GM21390 (cell line): ENCODE results near the gene ABLIM2.

Source experiments
- ATAC-seq: cut with Tn5 transposase; IDR thresholded peaks from one replicate; pipeline ENCODE4 v1.9.1; 2021; ENCODE audit not compliant: unreplicated experiment

ABLIM2 gene

DNA sequence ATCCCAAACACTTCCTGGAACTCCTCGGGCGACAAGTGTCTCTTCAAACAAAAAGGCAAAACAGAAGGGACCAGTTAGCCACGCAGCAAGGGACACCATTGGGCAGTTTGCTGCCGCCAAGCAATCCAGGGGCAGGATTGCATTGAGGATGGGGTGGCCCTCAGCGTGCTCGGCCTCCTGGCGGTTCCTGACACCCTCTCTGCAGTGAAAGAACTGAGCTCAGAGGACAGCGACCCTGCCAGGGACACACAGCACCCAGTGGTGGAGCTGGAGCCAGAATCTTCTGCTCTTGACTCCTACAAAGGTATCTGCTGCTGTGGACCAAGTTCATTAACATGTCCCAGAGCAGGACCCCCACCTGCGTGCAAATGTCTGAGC lies 191.6 kb downstream of the ABLIM2 start:
- no peak for ATAC-seq

DNA sequence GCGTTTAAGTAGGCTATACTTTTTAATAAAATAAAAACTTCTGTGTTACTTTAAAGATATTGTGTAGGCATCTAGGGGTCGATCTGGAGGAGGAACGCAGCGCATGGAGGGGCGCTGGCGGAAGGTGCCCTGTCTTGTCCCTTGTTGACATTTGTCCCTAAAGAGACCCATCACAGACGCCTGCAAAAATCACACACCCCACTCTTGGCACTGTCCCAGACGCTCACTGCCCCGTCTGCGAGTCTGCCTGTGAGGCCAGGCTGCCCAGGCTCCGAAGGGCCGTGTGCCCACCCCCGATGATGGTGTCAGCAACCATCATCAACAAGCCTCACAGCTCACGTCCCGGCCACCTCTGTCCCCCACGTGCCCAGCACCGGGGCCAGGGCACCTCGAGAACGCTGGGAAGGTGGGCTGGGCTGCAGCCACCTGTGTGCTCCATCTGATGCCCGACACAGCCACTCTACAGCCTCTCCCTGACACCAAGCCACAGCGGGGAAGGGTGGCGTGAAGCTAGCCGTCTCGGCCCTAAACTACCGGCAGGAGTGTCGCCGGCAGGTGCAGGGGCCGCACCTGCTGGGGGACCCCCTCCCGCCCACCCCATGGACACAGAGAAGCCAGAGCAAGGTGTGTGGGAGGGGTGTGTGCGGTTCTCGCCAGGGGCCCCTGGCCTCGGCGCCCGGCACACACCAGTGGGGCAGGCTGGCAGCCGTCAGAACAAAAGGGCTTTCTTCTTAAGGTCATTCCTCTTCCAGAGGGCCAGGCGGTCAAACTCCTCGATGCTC lies 192.1 kb downstream of the ABLIM2 start:
- ATAC-seq = no peak

DNA sequence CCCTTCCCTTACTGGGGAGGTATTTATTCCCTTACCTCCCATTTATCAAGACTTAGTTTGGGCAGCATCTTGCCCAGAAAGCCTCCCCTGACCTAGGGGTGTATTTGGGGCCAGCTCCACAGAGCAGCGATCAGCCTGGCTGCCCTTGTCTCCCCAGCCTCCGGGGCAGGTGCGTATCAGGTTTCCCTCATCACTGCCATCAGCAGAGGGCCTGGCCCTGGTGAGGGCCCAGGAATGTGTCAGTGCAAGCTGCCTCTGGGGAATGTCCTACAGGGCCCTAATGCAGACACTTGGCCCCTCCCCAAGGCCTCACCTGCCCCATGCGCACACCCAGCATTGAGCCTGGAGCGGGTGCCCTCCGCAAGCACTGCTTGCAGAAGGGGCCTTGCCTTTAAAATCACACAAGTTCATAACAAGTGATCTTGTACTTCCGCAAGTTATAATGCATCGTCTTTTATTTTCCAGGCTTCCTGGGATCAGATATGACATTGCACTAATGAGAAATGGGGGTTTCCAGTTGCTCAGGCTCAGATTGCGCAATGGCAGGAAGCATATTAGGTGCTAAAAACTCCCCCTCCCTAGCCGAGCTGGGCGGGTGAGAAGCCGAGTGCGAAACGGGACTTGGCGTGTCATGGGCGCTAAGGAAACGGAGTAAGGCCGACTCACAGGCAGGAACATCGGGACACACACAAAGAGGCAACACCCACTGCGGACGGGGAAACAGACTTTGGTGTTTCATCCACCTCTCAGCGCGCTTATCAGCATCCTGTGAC lies 193.5 kb downstream of the ABLIM2 start:
- no peak for ATAC-seq

DNA sequence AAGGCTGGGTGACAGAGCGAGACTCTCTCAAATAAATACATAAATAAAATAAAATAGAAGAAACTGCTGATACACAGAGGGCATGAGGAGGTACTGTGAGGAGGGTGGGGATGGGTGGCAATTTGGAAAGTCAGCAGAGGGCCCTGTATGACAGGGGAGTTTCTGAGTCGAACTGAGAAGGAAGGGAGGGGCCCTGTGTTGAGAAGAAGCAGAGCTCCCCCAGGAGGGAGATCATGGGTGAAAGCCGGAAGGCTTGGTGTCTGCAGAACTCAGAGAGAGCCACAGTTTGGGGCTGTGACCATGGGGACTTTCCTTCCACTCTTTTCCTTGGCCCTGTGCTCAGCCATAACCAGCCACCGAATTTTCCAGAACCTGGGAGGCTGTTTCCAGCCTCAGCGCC lies 194.2 kb downstream of the ABLIM2 start:
- no peak for ATAC-seq

DNA sequence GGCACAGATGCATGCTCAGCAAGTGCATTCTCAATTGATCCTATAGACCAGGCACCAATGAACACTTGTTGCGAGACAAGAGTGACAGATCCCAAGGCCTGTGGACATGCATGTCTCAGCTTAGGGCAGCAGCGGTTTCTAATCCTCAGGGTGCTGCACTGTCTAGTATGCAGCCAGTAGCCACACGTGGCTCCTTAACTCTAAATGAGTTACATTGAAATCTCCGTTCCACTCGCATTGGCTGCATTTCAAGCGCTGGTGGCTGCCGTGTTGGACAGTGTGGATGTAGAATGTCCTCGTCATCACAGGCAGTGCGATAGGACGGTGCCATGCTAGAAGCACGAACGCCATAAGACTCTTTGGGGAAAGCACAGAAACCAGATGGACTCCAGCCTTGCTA lies 194.9 kb downstream of the ABLIM2 start:
- no peak for ATAC-seq

DNA sequence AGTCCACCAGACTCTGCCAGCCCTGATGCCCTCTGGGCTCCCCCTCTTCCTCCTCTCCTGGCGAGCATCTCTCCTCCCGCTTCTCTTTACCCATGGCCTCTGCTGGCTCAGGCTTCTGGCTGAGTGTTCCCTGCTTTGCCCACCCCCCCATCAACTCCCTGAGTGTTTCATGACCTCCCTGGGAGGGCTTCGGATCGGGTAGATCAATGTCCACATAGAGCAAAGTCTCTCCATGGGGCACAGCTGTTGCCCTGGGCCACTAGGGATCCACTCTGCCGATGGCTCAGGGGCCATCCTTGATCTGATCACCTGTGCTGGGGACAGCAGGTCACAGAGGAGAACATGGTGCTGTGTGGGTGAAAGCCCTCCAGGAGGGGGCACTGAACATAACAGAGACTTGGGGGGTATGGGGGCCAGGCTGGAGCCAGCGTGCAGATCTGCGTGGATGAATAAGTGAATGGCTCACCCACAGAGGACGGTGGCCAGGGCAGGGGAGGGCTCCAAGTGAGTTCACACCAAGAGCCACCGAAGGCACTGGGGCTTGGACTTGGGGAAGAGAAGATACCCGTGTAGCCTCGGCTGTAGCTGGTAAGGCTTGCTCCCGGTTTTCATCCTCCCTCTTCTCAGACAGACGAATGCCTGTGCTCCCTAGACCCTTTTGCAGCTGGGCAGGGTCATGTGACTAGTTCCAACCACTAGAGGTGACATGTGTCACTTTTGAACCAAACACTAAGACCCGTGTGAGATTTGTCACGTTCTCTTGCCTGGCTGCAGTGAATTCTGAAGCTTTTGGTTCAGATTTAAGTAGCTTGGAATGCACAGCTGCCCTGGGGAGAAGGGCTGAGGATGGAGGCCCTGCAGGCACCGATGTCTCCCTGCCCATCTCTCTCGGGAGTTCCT lies 195.8 kb downstream of the ABLIM2 start:
- no peak for ATAC-seq

DNA sequence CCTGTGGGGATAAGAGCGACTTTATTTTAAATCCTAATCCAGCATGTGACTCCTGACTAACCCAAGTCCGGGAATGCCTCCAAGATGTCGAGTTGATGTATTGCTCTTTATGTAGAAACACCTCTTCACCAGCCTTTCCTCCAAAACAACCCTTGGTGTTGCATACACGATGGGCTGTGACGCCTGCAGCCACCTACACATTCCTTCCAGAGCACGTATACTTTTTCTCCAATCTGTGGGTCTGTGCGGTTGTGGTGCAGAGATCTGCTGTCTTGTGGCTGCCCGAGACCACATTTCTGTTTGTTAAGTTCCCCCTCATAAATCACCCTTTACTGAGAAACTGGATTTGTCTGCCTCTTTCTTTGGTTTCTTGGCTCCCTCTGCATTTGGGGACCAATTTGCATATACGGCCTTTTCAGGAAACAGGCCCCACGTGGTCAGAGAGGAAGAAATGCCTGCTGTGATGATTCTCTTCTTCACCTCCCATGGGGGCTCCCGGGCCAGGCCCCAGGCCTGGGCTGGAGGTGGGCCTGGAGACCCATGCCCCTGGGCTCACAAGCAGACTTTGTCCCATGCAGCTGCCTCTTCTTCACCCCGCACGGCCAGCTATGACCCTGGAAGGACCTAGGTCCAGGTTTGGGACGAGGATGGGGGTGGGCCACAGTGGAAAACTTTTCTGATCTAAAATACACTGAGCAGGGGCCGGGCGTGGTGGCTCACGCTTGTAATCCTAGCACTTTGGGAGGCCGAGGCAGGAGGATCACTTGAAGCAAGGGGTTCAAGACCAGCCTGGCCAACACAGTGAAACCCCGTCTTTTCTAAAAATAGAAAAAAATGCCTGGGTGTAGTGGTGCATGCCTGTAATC lies 197.6 kb downstream of the ABLIM2 start:
- ATAC-seq = peak; percentile 64

DNA sequence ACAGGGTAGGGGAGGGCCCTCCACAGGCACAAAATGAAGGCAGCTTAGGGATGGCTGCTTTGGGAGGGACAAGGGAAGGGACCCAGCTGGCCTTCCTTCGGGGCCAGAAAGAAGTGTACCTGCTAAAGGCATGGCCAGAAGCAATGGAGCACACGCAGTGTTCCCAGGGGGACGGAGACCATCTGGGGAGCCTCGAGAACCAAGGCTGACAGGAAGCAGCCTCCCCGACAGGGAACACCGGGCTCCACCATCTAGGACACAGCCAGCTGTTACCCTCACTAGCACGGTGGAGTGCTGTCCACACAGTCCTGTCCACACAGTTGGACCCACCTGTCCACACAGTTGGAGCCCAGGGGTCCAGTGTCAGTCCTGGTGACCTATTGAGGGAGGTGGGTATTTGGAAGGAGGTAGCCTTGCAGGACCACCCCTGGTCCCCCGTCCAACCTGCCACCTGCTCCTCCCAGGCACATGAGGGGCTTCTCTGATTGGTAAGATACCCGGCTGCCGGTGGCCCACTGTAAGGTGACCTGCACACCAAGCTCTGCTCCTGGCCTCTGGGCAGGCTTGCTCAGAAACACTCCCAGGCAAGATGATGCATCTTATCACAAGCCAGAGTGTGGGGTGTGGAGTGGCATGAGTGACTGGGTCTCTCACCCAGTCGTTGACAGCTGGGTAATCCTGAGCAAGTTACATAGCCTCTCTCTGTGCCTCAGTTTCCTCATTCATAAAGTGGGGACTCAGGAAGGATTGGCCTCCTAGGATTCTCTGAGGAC lies 198.4 kb downstream of the ABLIM2 start:
- ATAC-seq = peak; percentile 5

DNA sequence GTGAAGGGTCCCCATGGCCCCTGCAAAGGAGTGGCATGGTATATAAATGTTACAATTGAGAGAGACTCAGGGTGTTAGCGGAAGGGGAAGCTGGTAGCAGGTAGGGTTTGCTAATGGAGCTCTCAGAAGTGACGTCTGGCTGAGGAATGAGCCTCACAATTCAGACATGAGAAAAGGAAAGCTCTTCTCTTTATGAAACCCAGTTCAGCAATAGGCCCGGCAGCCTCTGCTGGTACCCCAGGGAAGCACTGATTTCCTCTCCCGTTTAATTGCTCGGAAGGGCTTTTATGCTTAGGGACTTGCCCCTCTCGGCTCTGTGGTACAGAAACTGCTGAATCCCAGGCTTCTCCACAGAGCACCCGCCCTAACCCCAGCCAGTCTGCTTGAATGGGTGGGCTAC lies 199.5 kb downstream of the ABLIM2 start:
- no peak for ATAC-seq

DNA sequence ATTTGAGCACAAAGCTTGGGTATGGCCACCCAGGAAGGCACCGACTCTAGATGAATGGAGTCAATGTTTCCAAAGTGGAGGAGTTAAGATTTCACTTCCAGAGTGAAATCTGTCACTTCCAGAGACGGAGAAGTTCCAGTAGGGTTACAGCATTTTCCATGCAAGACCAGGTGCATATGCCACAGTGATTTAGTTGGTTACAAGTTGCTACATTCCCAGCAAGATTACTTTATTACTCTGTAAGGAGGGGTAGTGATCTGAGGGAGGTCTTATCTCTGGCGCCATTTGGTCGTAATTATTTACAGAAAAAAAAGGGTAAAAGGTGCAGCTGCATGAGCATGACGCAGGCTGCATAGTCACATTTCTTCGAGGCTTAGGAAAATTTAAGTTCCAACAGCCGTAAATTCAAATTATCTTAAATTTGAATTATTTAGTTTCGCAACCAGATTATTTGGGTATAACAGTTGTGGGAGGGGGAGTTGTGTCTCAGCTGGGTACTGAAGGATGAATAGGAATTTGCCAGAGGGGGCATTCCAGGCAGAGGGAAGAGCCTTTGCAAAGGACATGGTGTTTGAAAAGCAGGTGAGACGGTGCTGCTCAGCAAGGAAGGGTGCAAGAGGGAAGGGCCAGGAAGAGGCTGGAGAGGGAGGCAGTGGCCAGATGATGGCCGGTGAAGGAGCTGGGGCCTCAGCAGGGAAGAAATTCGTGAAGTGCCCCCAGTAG lies 201.5 kb downstream of the ABLIM2 start:
- ATAC-seq = no peak

DNA sequence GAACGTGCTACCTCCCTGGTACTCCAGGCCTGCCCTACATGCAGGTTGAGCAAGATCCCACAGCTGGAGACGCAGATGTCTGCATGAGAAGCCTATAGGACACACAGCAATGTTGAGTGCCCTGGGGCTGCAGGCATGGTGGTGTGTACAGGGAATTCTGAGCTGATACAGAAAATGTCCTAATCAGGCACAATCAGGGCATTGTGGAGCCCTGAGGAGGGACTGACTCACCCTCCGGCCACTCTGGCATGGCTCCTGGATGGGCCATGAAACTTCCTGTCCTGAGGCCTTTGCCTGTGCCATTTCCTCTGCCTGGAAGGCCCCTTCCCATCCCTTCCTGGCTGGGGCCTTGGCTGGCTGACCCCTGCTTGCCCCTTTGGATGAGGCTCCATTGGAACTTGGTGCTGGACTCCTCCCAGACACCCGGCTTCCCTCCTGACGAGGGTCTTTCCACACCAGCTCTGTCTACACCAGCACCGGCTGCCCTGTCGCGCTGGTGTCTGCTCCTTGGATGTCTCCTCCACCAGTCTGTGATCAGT lies 202.3 kb downstream of the ABLIM2 start:
- no peak for ATAC-seq

DNA sequence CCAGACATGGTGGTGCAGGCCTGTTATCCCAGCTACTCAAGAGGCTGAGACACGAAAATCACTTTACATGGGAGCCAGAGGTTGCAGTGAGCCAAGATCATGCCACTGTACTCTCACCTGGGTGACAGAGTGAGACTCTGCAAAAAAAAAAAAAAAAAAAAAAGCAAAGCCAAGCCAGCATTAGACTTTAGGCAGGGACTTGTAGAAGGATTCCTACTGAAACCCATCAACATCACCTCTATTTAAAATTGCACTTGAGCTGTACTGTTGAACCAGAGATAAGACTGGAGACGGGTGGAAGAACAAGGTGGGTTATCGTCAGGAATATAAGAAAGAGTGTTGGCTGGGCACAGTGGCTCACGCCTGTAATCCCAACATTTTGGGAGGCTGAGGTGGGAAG lies 203.2 kb downstream of the ABLIM2 start:
- no peak for ATAC-seq

DNA sequence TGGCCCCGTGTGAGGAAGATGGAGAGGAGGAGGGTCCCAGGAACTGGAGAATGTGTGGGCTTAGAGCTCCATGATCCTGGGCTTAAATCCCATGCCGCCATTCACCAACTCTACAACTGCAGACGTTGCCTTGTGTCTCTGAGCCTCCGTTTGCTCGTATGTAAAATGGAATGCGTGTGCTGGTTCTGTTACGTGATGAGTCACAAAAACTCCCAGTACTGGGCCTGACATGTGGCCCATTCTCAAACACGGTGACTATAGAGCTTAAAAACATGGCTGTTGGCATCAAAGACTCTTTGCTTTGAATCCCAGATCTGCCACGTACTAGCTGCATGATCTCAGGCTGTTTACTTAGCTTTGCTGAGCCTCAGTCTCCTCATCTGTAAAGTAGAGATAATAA lies 206.0 kb downstream of the ABLIM2 start:
- no peak for ATAC-seq

DNA sequence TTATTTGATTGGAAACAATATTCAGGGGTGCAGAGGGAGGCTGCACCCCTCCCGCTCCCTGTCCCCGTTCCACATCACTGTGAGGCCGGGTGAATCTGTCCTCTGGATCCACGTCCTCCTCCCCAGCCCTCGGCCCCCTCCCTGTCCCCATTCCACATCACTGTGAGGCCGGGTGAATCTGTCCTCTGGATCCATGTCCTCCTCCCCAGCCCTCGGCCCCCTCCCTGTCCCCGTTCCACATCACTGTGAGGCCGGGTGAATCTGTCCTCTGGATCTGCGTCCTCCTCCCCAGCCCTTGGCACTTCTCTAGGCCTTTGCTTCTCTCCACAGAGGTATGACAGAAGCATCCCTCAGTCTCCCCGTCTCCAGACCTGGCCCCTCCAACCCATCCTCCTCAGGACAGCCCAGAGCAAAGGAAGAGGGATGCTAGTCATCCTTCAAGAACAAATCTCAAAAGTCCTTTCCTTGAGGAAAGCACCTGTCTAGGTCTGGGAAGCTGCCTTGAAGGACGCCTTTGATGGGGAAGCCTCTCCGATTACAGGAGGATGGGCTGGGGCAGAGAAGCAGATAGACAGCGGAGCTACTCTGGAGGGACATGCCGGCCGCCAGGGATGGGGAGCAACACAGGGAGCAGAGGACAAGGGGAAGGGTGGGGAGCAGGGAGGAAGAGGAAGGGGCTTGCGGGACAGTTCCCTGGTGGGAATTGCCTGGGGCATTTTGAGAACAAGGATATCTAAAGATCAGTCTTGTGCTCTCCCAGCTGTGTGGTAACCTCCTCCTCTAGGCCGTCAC lies 208.1 kb downstream of the ABLIM2 start:
- ATAC-seq = no peak

DNA sequence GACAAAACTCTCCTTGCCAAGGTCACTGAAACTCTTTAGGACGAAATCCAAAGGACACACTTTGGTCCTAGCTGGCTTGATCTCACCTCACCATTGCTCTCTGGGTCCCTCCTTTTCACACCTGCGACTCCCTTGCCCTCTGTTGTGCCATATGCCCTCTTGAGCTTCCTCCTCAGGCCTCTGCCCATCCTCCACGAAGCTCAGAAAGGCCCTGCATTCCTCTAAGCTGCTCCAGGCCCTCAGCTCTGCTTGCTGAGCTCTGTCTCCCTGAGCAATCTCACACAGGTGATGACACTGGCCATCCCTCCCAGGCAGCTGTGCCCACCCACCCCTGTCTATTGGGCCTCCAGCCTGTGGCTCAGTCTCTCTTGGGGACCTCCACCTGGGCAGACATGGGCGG lies 208.9 kb downstream of the ABLIM2 start:
- ATAC-seq = no peak

DNA sequence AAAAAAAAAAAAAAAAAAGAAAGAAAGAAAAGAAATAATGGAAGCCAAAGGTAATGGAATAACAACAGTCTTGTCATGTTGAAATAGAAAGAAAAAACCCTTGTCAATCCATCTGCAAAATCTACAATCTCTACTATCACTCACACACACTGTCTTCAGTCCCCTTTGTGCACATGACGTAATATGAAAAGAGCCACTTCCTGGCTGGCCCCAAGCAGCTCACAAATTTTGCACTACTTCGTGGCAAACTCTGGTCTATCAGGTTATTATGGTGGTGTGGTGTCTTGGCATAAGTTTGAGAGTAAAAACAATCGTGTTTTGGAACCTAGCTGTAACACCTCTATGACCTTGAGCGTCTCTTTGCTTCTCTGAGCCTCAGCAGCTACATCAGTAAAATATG lies 210.7 kb downstream of the ABLIM2 start:
- ATAC-seq = no peak

DNA sequence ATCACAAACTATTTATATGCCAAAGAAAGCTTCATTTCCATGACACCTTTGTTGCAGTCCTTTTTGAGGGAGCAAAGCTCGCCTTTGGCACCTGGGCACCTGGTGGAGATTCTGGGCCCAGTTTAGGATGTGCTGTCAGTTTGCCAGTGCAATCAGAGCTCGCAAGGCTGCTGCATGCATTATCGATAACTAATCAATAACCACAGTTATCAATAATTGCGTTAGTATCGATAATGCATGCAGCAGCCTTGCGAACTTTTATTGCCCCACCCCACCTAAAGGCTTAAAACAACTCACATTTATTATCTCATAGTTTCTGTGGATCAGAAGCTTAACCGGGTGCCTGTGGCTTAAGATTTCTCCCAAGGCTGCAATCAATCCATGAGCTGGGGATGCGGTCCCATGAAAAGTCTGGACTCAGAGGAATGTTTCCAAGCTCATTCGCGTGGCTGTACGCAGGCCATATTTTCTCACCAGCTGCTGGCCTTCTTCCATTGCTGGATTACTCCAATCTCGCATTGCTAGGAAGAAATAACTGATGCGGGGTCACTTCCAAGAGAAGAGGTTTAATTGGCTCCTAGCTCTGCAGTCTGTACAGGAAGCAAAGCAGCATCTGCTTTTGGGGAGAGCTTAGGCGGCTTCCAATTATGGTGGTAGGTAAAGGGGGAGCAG lies 212.8 kb downstream of the ABLIM2 start:
- ATAC-seq = no peak
